K562 (cell line): Measurements from ENCODE around the gene COL5A1. TPM values are rescaled to one million over a fixed set of nuclear protein-coding genes. Genes with fewer than 3 reads are reported as not detected.

Experiments used
- ATAC-seq: fragments of 200-7000 bp; cut with Tn5 transposase; 3 replicates; pipeline ENCODE4 v1.9.1; 2020; ENCODE audit warnings: moderate library complexity
- BruUV-seq: library from RNA; stranded (reverse); fragments of 400-500 nt; replicated peaks from 2 replicates; lab custom pipeline; 2021; lab: Mats Ljungman, UMichigan
- CTCF ChIA-PET: fragments of 300-600 bp; formaldehyde crosslinking; extraction: SDS; loops from one replicate; lab custom pipeline; 2021; ENCODE audit warnings: low intra/inter-chr PET ratio; lab: Yijun Ruan, JAX
- POLR2A ChIA-PET: fragments of 300-600, 350-650 bp; sonication (Branson Sonifier 250); formaldehyde crosslinking; extraction: SDS; loops from one replicate; lab custom pipeline; 2021; ENCODE audit warnings: antibody characterized with exemption, inconsistent platforms; lab: Yijun Ruan, JAX
- DNase-seq, 4 experiments: peaks; one replicate each; pipeline versions ENCODE4 v3.0.0 to v3.0.0-alpha.2; 2011 to 2018; ENCODE audit warnings: low spot score in 3 of 4, mixed read lengths in 3 of 4; ENCODE audit errors: extremely low read depth in 1 of 4
- FAIRE-seq: peaks from 2 replicates; lab custom pipeline; 2011; peaks lifted over from hg19 to GRCh38; lab: Jason Lieb, UNC
- H2AFZ ChIP-seq: 2 replicates; pipeline ENCODE4 v1.6.0; 2011; ENCODE audit warnings: low read depth, low read length, control low read depth, inconsistent platforms
- H3K27ac ChIP-seq: fragments of 200-600 bp; 3 replicates; pipeline ENCODE4 v1.8.0; 2011; ENCODE audit warnings: low read depth, mild to moderate bottlenecking, control low read depth, inconsistent platforms, low read length, moderate library complexity, mixed read lengths; ENCODE audit errors: extremely low read depth
- H3K27me3 ChIP-seq, 2 experiments: fragments of 300-600 bp in 1 of 2; 2 replicates in 1 of 2; 3 replicates in 1 of 2; pipeline versions ENCODE4 v1.6.0 to v1.8.0; 2011; ENCODE audit warnings: inconsistent platforms in 2 of 2, low read length in 2 of 2, mild to moderate bottlenecking in 1 of 2, mixed read lengths in 1 of 2, moderate library complexity in 1 of 2; ENCODE audit not compliant: control insufficient read depth in 2 of 2, insufficient read depth in 2 of 2
- H3K36me3 ChIP-seq: fragments of 300-600 bp; 3 replicates; pipeline ENCODE4 v1.8.0; 2011; ENCODE audit warnings: mild to moderate bottlenecking, low read length, inconsistent platforms; ENCODE audit not compliant: control insufficient read depth, insufficient read depth
- H3K4me1 ChIP-seq, 2 experiments: fragments of 200-600 bp in 1 of 2; replicated peaks in 1 of 2; 2 replicates in 1 of 2; 3 replicates in 1 of 2; pipeline versions ENCODE4 v1.5.1 to v1.8.0; 2011; ENCODE audit warnings: inconsistent platforms in 2 of 2, low read length in 2 of 2, mild to moderate bottlenecking in 1 of 2, mixed read lengths in 1 of 2, moderate library complexity in 1 of 2; ENCODE audit not compliant: control insufficient read depth in 2 of 2, insufficient read depth in 2 of 2
- H3K4me2 ChIP-seq: 2 replicates; pipeline ENCODE4 v1.6.1; 2011; ENCODE audit warnings: low read length, control low read depth, inconsistent platforms, mixed read lengths; ENCODE audit not compliant: insufficient read depth
- H3K4me3 ChIP-seq: fragments of 200-600 bp; sonication (generic), shearing (Covaris generic); 2 replicates; pipeline ENCODE4 v1.5.1; 2016; ENCODE audit warnings: control low read depth, inconsistent platforms
- H3K79me2 ChIP-seq: fragments of 200-600 bp; 3 replicates; pipeline ENCODE4 v1.8.0; 2011; ENCODE audit warnings: low read length, inconsistent platforms; ENCODE audit not compliant: control insufficient read depth, insufficient read depth
- H3K9ac ChIP-seq, 2 experiments: 2 replicates each; pipeline versions ENCODE4 v1.6.0 to v1.6.1; 2011; ENCODE audit warnings: low read depth in 2 of 2, low read length in 2 of 2, control low read depth in 1 of 2, inconsistent platforms in 1 of 2, mild to moderate bottlenecking in 1 of 2, mixed read lengths in 1 of 2; ENCODE audit not compliant: insufficient read depth in 1 of 2
- H3K9me1 ChIP-seq: one replicate; pipeline ENCODE4 v1.6.0; 2011; ENCODE audit warnings: inconsistent platforms, mild to moderate bottlenecking, low read length, moderate library complexity; ENCODE audit not compliant: control insufficient read depth, insufficient read depth
- H3K9me3 ChIP-seq: replicated peaks from 2 replicates; pipeline ENCODE4 v1.5.1; 2011; ENCODE audit warnings: low read depth, low read length, inconsistent platforms; ENCODE audit not compliant: control insufficient read depth, insufficient read depth
- H4K20me1 ChIP-seq: replicated peaks from 2 replicates; pipeline ENCODE4 v1.6.1; 2011; ENCODE audit warnings: low read length, inconsistent platforms, mixed read lengths; ENCODE audit not compliant: control insufficient read depth, insufficient read depth
- KLF1 ChIP-seq: fragments of 450-650 bp; IDR thresholded peaks from 2 replicates; pipeline ENCODE4 v1.6.1; 2016; ENCODE audit warnings: missing genetic modification characterization, missing compliant biosample characterization
- ZNF512 ChIP-seq: IDR thresholded peaks from 2 replicates; pipeline ENCODE4 v1.6.1; 2016; ENCODE audit warnings: missing genetic modification characterization, missing compliant biosample characterization
- WGBS: fragments of 100-300 bp; shearing (Covaris generic); methylation state at CpG from one replicate; pipeline ENCODE4 v1.1.6; 2016; ENCODE audit warnings: low coverage, mixed read lengths; ENCODE audit not compliant: insufficient coverage; ENCODE audit errors: missing lambda C conversion rate; 5-methylcytosine and 5-hydroxymethylcytosine counted together
- in situ Hi-C: fragments of 300-500 bp; cut with MboI; formaldehyde crosslinking; loops from 4 replicates; pipeline ENCODE4 v1.15.0; 2018; ENCODE audit warnings: inconsistent platforms, mixed read lengths
- intact Hi-C: fragments of 100-400 bp; cut with micrococcal nuclease; formaldehyde crosslinking; loops from 2 replicates; pipeline ENCODE4 v1.14.2; 2022
- polyA plus RNA-seq, 8 experiments: library from polyadenylated mRNA; depleted of rRNA in 4 of 8; stranded (reverse) in 5 of 8; unstranded in 3 of 8; fragments of >200 nt; fragmentation: Nextera tagmentation in 2 of 8; fragmentation: Illumina TruSeq in 1 of 8; extraction: Ambion mirVana in 2 of 8; extraction: Trizol in 1 of 8; gene quantifications; 2 replicates each; pipeline versions ENCODE4 v1.2.1 to v1.2.3, GENCODE V29; 2011 to 2014; ENCODE audit warnings: inconsistent platforms in 1 of 8, missing spikeins in 1 of 8
- total RNA-seq, 7 experiments: library from RNA; depleted of rRNA in 6 of 7; stranded (reverse); fragments of >200 nt in 6 of 7; fragmentation: Illumina TruSeq in 2 of 7; extraction: Trizol in 2 of 7; gene quantifications; 2 replicates each; pipeline versions ENCODE4 v1.2.1 to v1.2.3, GENCODE V29; 2011 to 2021; ENCODE audit warnings: low replicate concordance in 1 of 7

The COL5A1 gene
- total and polyA plus RNA-seq, 9 of the 15 experiments (the other 6 are each of a cell fraction or from before 2014, with no cell fraction given): under 0.01 to 0.13 (median 0.04) TPM; not detected in 6

- Histone ChIP-seq H4K20me1 (peaks cover 8% of the 10 kb centered on the region), H3K27me3 (peaks cover 15 to 68% of the 10 kb centered on the region in 2 experiments; a peak in 4 of 5 replicates), H3K79me2 (no peaks in the 10 kb centered on the region), H3K4me2 (no peak overlapping the region), H3K9me3 (no peaks in the 10 kb centered on the region), H3K9ac (no peak overlapping the region), H3K9me1 (no peaks in the 10 kb centered on the region), H3K4me3 (no peak overlapping the region), H3K27ac (no peak overlapping the region), H2AFZ (no peak overlapping the region), H3K36me3 (no peaks in the 10 kb centered on the region), H3K4me1 (peaks cover 0 to 9% of the 10 kb centered on the region in 2 experiments; a peak in 2 of 5 replicates)
- TF ChIP-seq ZNF512 (tag): no peak
- no peak for TF ChIP-seq KLF1 (tag)
- ChIA-PET CTCF (no interaction called here), POLR2A (no interaction called here)
- FAIRE-seq (no peak), DNase-seq (no peak), ATAC-seq (no peak)
- 19% methylated on average over 6 of the region's 58 CpGs for WGBS
- intact Hi-C loops (loop anchor here (10.0 kb wide), 1 partner anchor 87 kb away; no protein-coding TSS in a partner anchor), in situ Hi-C loops (no loop called here)
- BruUV-seq: no TSS peak
Observed at GRCh38 chr9:134641990-134642384, 384 bp downstream of the COL5A1 start.
